Activated CD8-positive, alpha-beta memory T cell treated with anti-CD3 and anti-CD28 coated beads, Interleukin-2, amount 50 U/mL, for 4 hours (primary cell): ENCODE measurements around the gene ACTL6A.

Experiments
- DNase-seq: peaks from one replicate; pipeline ENCODE4 v3.0.0-alpha.2; 2020

ACTL6A gene

GRCh38 chr3:179599531-179599930, 36.8 kb downstream of the ACTL6A start:
- no peak for DNase-seq

- no peak for DNase-seq
Observed at GRCh38 chr3:179603321-179603720, 40.6 kb downstream of the ACTL6A start.

GRCh38 chr3:179603831-179604230, 41.1 kb downstream of the ACTL6A start:
- no peak for DNase-seq

GRCh38 chr3:179604321-179605078, 41.8 kb downstream of the ACTL6A start, which contains the start of the genes MRPL47 and NDUFB5:
Gene MRPL47 (minus strand): TSS chr3:179604638. CDS start chr3:179604624, 14 bp downstream.
Gene NDUFB5 (plus strand): TSS chr3:179604794. CDS start chr3:179604816, 22 bp downstream.
- peak; percentile 91 for DNase-seq

GRCh38 chr3:179606534-179607085, 43.9 kb downstream of the ACTL6A start:
- DNase-seq: no peak

- DNase-seq: no peak
Observed at GRCh38 chr3:179608931-179609720, 46.4 kb downstream of the ACTL6A start.

GRCh38 chr3:179610066-179610465, 47.3 kb downstream of the ACTL6A start:
- no peak for DNase-seq

GRCh38 chr3:179613807-179614206, 51.1 kb downstream of the ACTL6A start:
- DNase-seq: no peak

GRCh38 chr3:179615458-179616173, 52.9 kb downstream of the ACTL6A start:
- DNase-seq: no peak

- DNase-seq: no peak
Observed at GRCh38 chr3:179622023-179622422, 59.3 kb downstream of the ACTL6A start.

GRCh38 chr3:179624451-179624850, 61.7 kb downstream of the ACTL6A start:
- no peak for DNase-seq

- DNase-seq: no peak
Observed at GRCh38 chr3:179630753-179631451, 68.2 kb downstream of the ACTL6A start.
